Upper lobe of left lung (tissue), 4 donors: ENCODE results near the gene CCT6B.

Source experiments
- CTCF ChIP-seq, 6 experiments: fragments of 450-650 bp in 4 of 6; fragments of 200-600 bp in 2 of 6; sonication (generic) in 2 of 6; IDR thresholded peaks; one replicate each; pipeline ENCODE4 v1.5.1; 2016 to 2019; ENCODE audit warnings: antibody characterized with exemption in 6 of 6
- POLR2AphosphoS5 ChIP-seq, 2 donors: sonication (generic); formaldehyde crosslinking; IDR thresholded peaks; one replicate each; pipeline ENCODE4 v1.5.1; 2017; ENCODE audit warnings: antibody characterized with exemption in 2 of 2

GRCh38 chr17:35003778-35004177 is 42.5 kb upstream of the CCT6B start:
- TF ChIP-seq CTCF (IDR thresholded peaks at IDR 0.05), result no peak
- TF ChIP-seq POLR2AphosphoS5 (IDR thresholded peaks at IDR 0.05), result no peak
